ENCODE measurements around the gene MATN1.

GRCh38 chr1:30696831-30697230, 26.6 kb downstream of the MATN1 start:
- no peak for TF ChIP-seq CTCF (IDR thresholded peaks at IDR 0.05)
- TF ChIP-seq EP300 (IDR thresholded peaks at IDR 0.05), result no peak
